K562 (cell line): Measurements from ENCODE around the gene HBQ1. TPM values are rescaled to one million over a fixed set of nuclear protein-coding genes. Genes with fewer than 3 reads are reported as not detected.

Experiments
- ATAC-seq: fragments of 200-7000 bp; cut with Tn5 transposase; 3 replicates; pipeline ENCODE4 v1.9.1; 2020; ENCODE audit warnings: moderate library complexity
- BruUV-seq: library from RNA; stranded (reverse); fragments of 400-500 nt; replicated peaks from 2 replicates; lab custom pipeline; 2021; lab: Mats Ljungman, UMichigan
- CTCF ChIA-PET: fragments of 300-600 bp; formaldehyde crosslinking; extraction: SDS; loops from one replicate; lab custom pipeline; 2021; ENCODE audit warnings: low intra/inter-chr PET ratio; lab: Yijun Ruan, JAX
- POLR2A ChIA-PET: fragments of 300-600, 350-650 bp; sonication (Branson Sonifier 250); formaldehyde crosslinking; extraction: SDS; loops from one replicate; lab custom pipeline; 2021; ENCODE audit warnings: antibody characterized with exemption, inconsistent platforms; lab: Yijun Ruan, JAX
- DNase-seq, 4 experiments: peaks; one replicate each; pipeline versions ENCODE4 v3.0.0 to v3.0.0-alpha.2; 2011 to 2018; ENCODE audit warnings: low spot score in 3 of 4, mixed read lengths in 3 of 4; ENCODE audit errors: extremely low read depth in 1 of 4
- FAIRE-seq: peaks from 2 replicates; lab custom pipeline; 2011; peaks lifted over from hg19 to GRCh38; lab: Jason Lieb, UNC
- H2AFZ ChIP-seq: 2 replicates; pipeline ENCODE4 v1.6.0; 2011; ENCODE audit warnings: low read depth, low read length, control low read depth, inconsistent platforms
- H3K27ac ChIP-seq: fragments of 200-600 bp; 3 replicates; pipeline ENCODE4 v1.8.0; 2011; ENCODE audit warnings: low read depth, mild to moderate bottlenecking, control low read depth, inconsistent platforms, low read length, moderate library complexity, mixed read lengths; ENCODE audit errors: extremely low read depth
- H3K27me3 ChIP-seq, 2 experiments: fragments of 300-600 bp in 1 of 2; 2 replicates in 1 of 2; 3 replicates in 1 of 2; pipeline versions ENCODE4 v1.6.0 to v1.8.0; 2011; ENCODE audit warnings: inconsistent platforms in 2 of 2, low read length in 2 of 2, mild to moderate bottlenecking in 1 of 2, mixed read lengths in 1 of 2, moderate library complexity in 1 of 2; ENCODE audit not compliant: control insufficient read depth in 2 of 2, insufficient read depth in 2 of 2
- H3K36me3 ChIP-seq: fragments of 300-600 bp; 3 replicates; pipeline ENCODE4 v1.8.0; 2011; ENCODE audit warnings: mild to moderate bottlenecking, low read length, inconsistent platforms; ENCODE audit not compliant: control insufficient read depth, insufficient read depth
- H3K4me1 ChIP-seq, 2 experiments: fragments of 200-600 bp in 1 of 2; replicated peaks in 1 of 2; 2 replicates in 1 of 2; 3 replicates in 1 of 2; pipeline versions ENCODE4 v1.5.1 to v1.8.0; 2011; ENCODE audit warnings: inconsistent platforms in 2 of 2, low read length in 2 of 2, mild to moderate bottlenecking in 1 of 2, mixed read lengths in 1 of 2, moderate library complexity in 1 of 2; ENCODE audit not compliant: control insufficient read depth in 2 of 2, insufficient read depth in 2 of 2
- H3K4me2 ChIP-seq: 2 replicates; pipeline ENCODE4 v1.6.1; 2011; ENCODE audit warnings: low read length, control low read depth, inconsistent platforms, mixed read lengths; ENCODE audit not compliant: insufficient read depth
- H3K4me3 ChIP-seq: fragments of 200-600 bp; sonication (generic), shearing (Covaris generic); 2 replicates; pipeline ENCODE4 v1.5.1; 2016; ENCODE audit warnings: control low read depth, inconsistent platforms
- H3K79me2 ChIP-seq: fragments of 200-600 bp; 3 replicates; pipeline ENCODE4 v1.8.0; 2011; ENCODE audit warnings: low read length, inconsistent platforms; ENCODE audit not compliant: control insufficient read depth, insufficient read depth
- H3K9ac ChIP-seq, 2 experiments: 2 replicates each; pipeline versions ENCODE4 v1.6.0 to v1.6.1; 2011; ENCODE audit warnings: low read depth in 2 of 2, low read length in 2 of 2, control low read depth in 1 of 2, inconsistent platforms in 1 of 2, mild to moderate bottlenecking in 1 of 2, mixed read lengths in 1 of 2; ENCODE audit not compliant: insufficient read depth in 1 of 2
- H3K9me1 ChIP-seq: one replicate; pipeline ENCODE4 v1.6.0; 2011; ENCODE audit warnings: inconsistent platforms, mild to moderate bottlenecking, low read length, moderate library complexity; ENCODE audit not compliant: control insufficient read depth, insufficient read depth
- H3K9me3 ChIP-seq: replicated peaks from 2 replicates; pipeline ENCODE4 v1.5.1; 2011; ENCODE audit warnings: low read depth, low read length, inconsistent platforms; ENCODE audit not compliant: control insufficient read depth, insufficient read depth
- H4K20me1 ChIP-seq: replicated peaks from 2 replicates; pipeline ENCODE4 v1.6.1; 2011; ENCODE audit warnings: low read length, inconsistent platforms, mixed read lengths; ENCODE audit not compliant: control insufficient read depth, insufficient read depth
- GMEB1 ChIP-seq: fragments of 250-450 bp; sonication (Bioruptor Pico); IDR thresholded peaks from 2 replicates; pipeline ENCODE4 v1.4.0; 2020; ENCODE audit warnings: mild to moderate bottlenecking
- ZNF717 ChIP-seq: fragments of 250-450 bp; sonication (Bioruptor Pico); IDR thresholded peaks from 2 replicates; pipeline ENCODE4 v1.5.0; 2021
- WGBS: fragments of 100-300 bp; shearing (Covaris generic); methylation state at CpG from one replicate; pipeline ENCODE4 v1.1.6; 2016; ENCODE audit warnings: low coverage, mixed read lengths; ENCODE audit not compliant: insufficient coverage; ENCODE audit errors: missing lambda C conversion rate; 5-methylcytosine and 5-hydroxymethylcytosine counted together
- in situ Hi-C: fragments of 300-500 bp; cut with MboI; formaldehyde crosslinking; loops from 4 replicates; pipeline ENCODE4 v1.15.0; 2018; ENCODE audit warnings: inconsistent platforms, mixed read lengths
- intact Hi-C: fragments of 100-400 bp; cut with micrococcal nuclease; formaldehyde crosslinking; loops from 2 replicates; pipeline ENCODE4 v1.14.2; 2022
- polyA plus RNA-seq, 8 experiments: library from polyadenylated mRNA; depleted of rRNA in 4 of 8; stranded (reverse) in 5 of 8; unstranded in 3 of 8; fragments of >200 nt; fragmentation: Nextera tagmentation in 2 of 8; fragmentation: Illumina TruSeq in 1 of 8; extraction: Ambion mirVana in 2 of 8; extraction: Trizol in 1 of 8; gene quantifications; 2 replicates each; pipeline versions ENCODE4 v1.2.1 to v1.2.3, GENCODE V29; 2011 to 2014; ENCODE audit warnings: inconsistent platforms in 1 of 8, missing spikeins in 1 of 8
- total RNA-seq, 7 experiments: library from RNA; depleted of rRNA in 6 of 7; stranded (reverse); fragments of >200 nt in 6 of 7; fragmentation: Illumina TruSeq in 2 of 7; extraction: Trizol in 2 of 7; gene quantifications; 2 replicates each; pipeline versions ENCODE4 v1.2.1 to v1.2.3, GENCODE V29; 2011 to 2021; ENCODE audit warnings: low replicate concordance in 1 of 7

HBQ1 gene
- total and polyA plus RNA-seq, 9 of the 15 experiments (the other 6 are each of a cell fraction or from before 2014, with no cell fraction given), result 2.3 to 190 (median 19.8) TPM

DNA sequence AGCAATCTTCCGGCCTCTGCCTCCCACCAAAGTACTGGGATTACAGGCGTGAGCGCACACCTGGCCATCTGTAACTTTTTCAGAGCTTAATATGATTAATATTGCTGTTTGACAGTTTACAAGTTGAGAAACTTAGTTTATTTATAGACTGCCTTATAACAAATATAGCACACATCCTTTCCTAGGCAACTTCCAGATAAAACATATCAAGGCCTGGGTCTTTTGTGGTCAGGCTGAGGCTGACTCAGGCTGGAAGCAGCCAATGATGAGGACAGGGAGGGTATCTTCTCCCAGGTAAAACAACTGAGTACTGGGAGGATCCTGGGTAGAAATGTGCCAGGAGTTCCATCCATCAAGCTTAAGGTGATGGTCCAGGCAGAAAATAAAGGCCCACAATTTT is 32.7 kb downstream of the HBQ1 start:
- 98% methylated on average over 3 of the region's 3 CpGs for WGBS
- in situ Hi-C loops, result no loop called here
- BruUV-seq, result no TSS peak

More for the DNA sequence above, 32.7 kb downstream of the HBQ1 start:
- CTCF ChIA-PET, result no interaction called here
- no peaks in the 10 kb centered on the region for H3K9me1 ChIP-seq
- H3K36me3 ChIP-seq, result peaks cover 90% of the 10 kb centered on the region
- no peak for FAIRE-seq
- no peak overlapping the region for H3K4me2 ChIP-seq
- intact Hi-C loops, result no loop called here
- peaks cover 0 to 4% of the 10 kb centered on the region in 2 experiments; a peak in 2 of 5 replicates for H3K4me1 ChIP-seq
- DNase-seq, result no peak
- no peak overlapping the region for H3K9ac ChIP-seq
- no peak for TF ChIP-seq ZNF717 (CRISPR knock-in tag)
- no peak for TF ChIP-seq GMEB1 (CRISPR knock-in tag)
- no peaks in the 10 kb centered on the region for H3K27me3 ChIP-seq
- no peak overlapping the region for H3K4me3 ChIP-seq
- no peak overlapping the region for H2AFZ ChIP-seq
- H4K20me1 ChIP-seq, result no peaks in the 10 kb centered on the region
- POLR2A ChIA-PET, result interaction anchor here (0.6 to 1.4 kb wide), 5 partner anchors 8 to 111 kb away, joined by 3 to 5 read pairs (median 4); no protein-coding TSS in a partner anchor
- no peak for ATAC-seq
- H3K9me3 ChIP-seq, result no peaks in the 10 kb centered on the region
- H3K79me2 ChIP-seq, result peaks cover 53% of the 10 kb centered on the region
- no peak overlapping the region for H3K27ac ChIP-seq
